ENCODE measurements around the gene SDHB. TPM values are rescaled to one million over a fixed set of nuclear protein-coding genes. Genes with fewer than 3 reads are reported as not detected.

SDHB gene
- total RNA-seq, 1 donor from 2014 or later: 79.3 TPM

GRCh38 chr1:17061486-17061885, 7.7 kb upstream of the SDHB start:
- Histone ChIP-seq H3K36me3 (no peaks in the 10 kb centered on the region), H3K4me3 (no peak overlapping the region), H3K4me1 (peaks cover 12% of the 10 kb centered on the region), H3K27ac (no peak overlapping the region), H3K9me3 (no peaks in the 10 kb centered on the region), H3K27me3 (no peaks in the 10 kb centered on the region)
- TF ChIP-seq CTCF (IDR thresholded peaks at IDR 0.05): no peak
- no peak for ATAC-seq
- no peak for DNase-seq
- intact Hi-C loops (cut with DNase I): no loop called here

GRCh38 chr1:17060306-17060749, 6.5 kb upstream of the SDHB start:
- intact Hi-C loops (cut with DNase I): no loop called here
- no peak for TF ChIP-seq CTCF (IDR thresholded peaks at IDR 0.05)
- ATAC-seq (peak; percentile 18), DNase-seq (no peak)
- no peaks in the 10 kb centered on the region for H3K9me3 ChIP-seq
- H3K27ac ChIP-seq: no peak overlapping the region
- H3K4me1 ChIP-seq: peaks cover 12% of the 10 kb centered on the region
- H3K27me3 ChIP-seq: no peaks in the 10 kb centered on the region
- H3K4me3 ChIP-seq: no peak overlapping the region
- no peaks in the 10 kb centered on the region for H3K36me3 ChIP-seq

- intact Hi-C loops (cut with DNase I): no loop called here
- H3K27ac ChIP-seq: no peak overlapping the region
- no peak overlapping the region for H3K4me3 ChIP-seq
- H3K36me3 ChIP-seq: no peaks in the 10 kb centered on the region
- no peaks in the 10 kb centered on the region for H3K27me3 ChIP-seq
- ATAC-seq (peak; percentile 96), DNase-seq (peak; percentile 82)
- H3K4me1 ChIP-seq: peaks cover 12% of the 10 kb centered on the region
- peak; percentile 68 for TF ChIP-seq CTCF (IDR thresholded peaks at IDR 0.05)
- H3K9me3 ChIP-seq: no peaks in the 10 kb centered on the region
Observed at GRCh38 chr1:17059391-17060305, 5.8 kb upstream of the SDHB start.

- Histone ChIP-seq H3K4me3 (no peak overlapping the region), H3K27ac (no peak overlapping the region), H3K4me1 (peaks cover 22% of the 10 kb centered on the region), H3K9me3 (no peaks in the 10 kb centered on the region), H3K36me3 (no peaks in the 10 kb centered on the region), H3K27me3 (no peaks in the 10 kb centered on the region)
- intact Hi-C loops (cut with DNase I): no loop called here
- DNase-seq: no peak
- TF ChIP-seq CTCF (IDR thresholded peaks at IDR 0.05): no peak
- ATAC-seq: no peak
Observed at GRCh38 chr1:17056551-17056950, 2.7 kb upstream of the SDHB start.

GRCh38 chr1:17055801-17056200, 2.0 kb upstream of the SDHB start:
- no peaks in the 10 kb centered on the region for H3K27me3 ChIP-seq
- TF ChIP-seq CTCF (IDR thresholded peaks at IDR 0.05): no peak
- peaks cover 1% of the 10 kb centered on the region for H3K36me3 ChIP-seq
- intact Hi-C loops (cut with DNase I): no loop called here
- peaks cover 22% of the 10 kb centered on the region for H3K4me1 ChIP-seq
- no peak for ATAC-seq
- no peak for DNase-seq
- H3K27ac ChIP-seq: no peak overlapping the region
- H3K4me3 ChIP-seq: no peak overlapping the region
- no peaks in the 10 kb centered on the region for H3K9me3 ChIP-seq
